ENCODE results near the gene VEZF1. TPM values are rescaled to one million over a fixed set of nuclear protein-coding genes. Genes with fewer than 3 reads are reported as not detected.

VEZF1 gene
- total RNA-seq = 52.0 and 60.4 TPM in 2 replicates

GRCh38 chr17:57987581-57988300 is at the start of gene VEZF1:
TSS of gene VEZF1 (minus strand) at chr17:57988254. CDS start at chr17:57988111, 143 bp downstream.

DNA sequence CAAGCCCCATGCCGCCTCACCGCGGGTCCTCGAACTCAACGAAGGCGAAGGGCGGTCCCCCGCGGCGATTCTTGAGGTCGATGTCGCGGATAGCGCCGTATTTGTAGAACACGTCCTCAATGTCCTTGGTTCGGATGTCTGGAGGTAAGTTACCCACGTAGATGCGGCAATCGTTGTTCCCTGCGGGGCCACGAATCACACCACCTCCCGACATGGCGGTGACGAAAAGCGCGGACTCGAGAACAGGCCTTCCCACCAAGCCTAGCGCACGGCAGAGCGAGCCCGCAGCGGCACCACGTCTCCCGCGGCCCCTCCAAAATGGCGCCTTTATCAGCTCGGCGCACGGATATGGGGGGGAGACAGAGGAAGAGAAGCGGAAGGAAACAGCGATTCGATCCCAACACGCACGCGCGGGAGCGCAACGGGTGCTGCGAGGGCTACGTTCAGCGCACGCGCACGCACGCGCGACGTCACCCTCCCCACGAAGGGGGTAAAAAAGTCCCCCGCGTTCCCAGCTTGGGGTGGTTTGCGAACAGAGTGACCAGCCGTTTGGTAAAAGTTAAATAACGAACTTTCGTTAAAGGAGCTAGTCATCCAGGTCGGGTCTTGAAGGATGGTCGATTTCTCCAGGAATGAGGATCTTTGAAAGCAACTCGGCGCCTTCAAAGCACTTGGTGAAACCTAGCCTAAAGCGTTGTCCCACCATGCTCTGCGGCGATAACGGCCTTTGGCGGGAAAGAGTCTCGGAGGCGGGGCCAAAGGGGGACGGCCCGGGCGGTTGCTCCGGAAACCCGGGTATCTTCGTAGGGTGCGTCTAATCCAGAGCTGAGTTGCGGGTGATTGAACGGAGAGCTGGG is 19.1 kb upstream of the VEZF1 start, which contains the start of gene SRSF1:
SRSF1 (minus strand) TSS at position 323 of the 857 bp plus-strand sequence; CDS start at position 214, 109 bp downstream.

GRCh38 chr17:57955183-57955931 is 32.7 kb downstream of the VEZF1 start, which contains the start of gene CUEDC1:
TSS of gene CUEDC1 (minus strand) at chr17:57955412. CDS start at chr17:57885564, 69,848 bp downstream.

Small RNA genes within 50 kb of the gene (small RNA-seq; reads per million reads assigned to genes)
- gene AC015813.4 = not detected

Other genes with a start within 250 kb of the VEZF1 start
- not detected in 2 replicates for gene CCDC182, start 243.0 kb downstream of the VEZF1 start, total RNA-seq
- gene MRPS23, start 138.2 kb downstream of the VEZF1 start, total RNA-seq = 22.5 and 23.5 TPM in 2 replicates
- gene CUEDC1, start 32.8 kb downstream of the VEZF1 start, total RNA-seq = 12.5 and 17.6 TPM in 2 replicates
- gene SRSF1, start 19.0 kb upstream of the VEZF1 start, total RNA-seq = 267 and 354 TPM in 2 replicates
- 6.9 and 8.2 TPM in 2 replicates for gene DYNLL2, start 95.2 kb upstream of the VEZF1 start, total RNA-seq
- not detected in 2 replicates for gene OR4D1, start 160.1 kb upstream of the VEZF1 start, total RNA-seq
- not detected in 2 replicates for gene OR4D2, start 178.7 kb upstream of the VEZF1 start, total RNA-seq
- gene EPX, start 204.5 kb upstream of the VEZF1 start, total RNA-seq = not detected in 2 replicates
- 12.1 and 12.7 TPM in 2 replicates for gene MKS1, start 231.0 kb upstream of the VEZF1 start, total RNA-seq

Measured in vein endothelial cell (primary cell).